ENCODE results near the gene NRXN2.

The NRXN2 gene

DNA sequence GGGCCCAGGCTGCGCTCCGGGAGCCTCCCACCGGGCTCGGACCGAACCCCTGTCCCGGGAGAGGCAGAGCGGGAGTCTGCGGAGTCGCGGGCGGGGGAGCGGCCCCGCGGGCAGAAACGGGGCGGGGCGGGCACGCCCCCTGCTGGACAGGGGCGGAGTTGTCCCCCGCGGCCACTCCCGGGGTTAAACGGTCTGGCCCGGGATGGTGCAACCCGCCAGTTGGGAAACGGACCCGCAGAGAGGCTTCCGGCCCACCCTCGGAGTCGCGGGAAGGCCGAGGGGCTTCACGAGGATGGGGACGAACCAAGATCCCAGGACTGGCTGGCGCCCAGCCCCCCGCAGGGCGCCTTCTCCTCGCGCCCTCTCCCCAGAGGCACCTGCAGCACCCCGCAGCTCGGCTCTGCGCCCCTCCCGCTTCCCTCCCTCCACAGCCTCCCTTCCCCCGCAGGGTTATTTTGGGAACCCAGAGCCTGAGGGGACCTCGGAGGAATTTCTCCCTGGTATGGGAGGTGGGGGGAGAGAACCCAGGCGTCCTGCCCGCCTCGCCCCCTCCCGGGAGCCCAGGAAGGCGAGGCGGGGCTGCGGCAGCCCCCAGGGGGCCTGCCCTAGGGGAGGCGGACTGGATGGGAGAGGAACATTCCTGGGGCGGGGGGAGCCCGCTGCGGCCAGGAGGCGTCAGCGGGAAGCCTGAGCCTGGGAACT is 20.0 kb upstream of the NRXN2 start:
- DNase-seq = peak; percentile 81

DNA sequence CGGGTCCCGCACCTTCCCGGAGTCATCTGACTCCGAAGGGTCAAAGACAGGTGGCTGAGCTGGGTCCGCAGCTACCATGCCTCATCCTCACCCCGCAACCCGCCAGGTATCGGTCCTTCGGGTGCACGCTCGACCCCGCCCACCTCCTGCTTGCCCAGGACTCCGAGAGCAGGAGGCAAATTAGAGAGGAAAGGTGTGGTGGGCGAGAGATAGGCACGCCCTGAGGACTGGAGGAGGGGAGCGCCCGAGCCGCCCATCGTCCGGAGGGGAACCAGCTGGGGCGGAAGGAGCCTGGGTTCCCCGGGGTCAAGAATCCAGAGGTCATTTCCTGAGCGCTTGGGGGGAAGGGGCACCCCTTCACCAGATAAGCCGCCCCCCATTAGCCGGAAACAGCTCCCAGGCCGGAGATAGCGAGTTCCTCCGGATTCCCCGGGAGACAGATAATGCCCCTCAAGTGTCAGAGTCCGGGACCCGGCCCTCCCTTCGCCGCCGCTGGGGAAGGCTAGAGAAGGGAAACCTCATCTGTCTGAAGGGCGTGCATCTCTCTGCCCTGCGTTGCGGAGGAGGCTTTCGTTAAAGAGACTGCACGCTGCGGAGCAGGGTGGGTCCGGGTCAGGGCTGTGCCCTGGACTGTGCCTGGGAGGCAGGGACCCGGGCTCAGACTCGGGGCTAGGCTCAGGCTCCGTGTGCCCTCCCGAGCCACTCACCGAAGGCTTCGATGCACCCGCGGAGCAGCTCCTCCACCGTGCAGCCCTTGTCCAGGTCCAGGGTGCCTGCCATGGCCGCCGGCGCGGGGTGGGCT is 19.3 kb upstream of the NRXN2 start:
- peak; percentile 48 for DNase-seq

DNA sequence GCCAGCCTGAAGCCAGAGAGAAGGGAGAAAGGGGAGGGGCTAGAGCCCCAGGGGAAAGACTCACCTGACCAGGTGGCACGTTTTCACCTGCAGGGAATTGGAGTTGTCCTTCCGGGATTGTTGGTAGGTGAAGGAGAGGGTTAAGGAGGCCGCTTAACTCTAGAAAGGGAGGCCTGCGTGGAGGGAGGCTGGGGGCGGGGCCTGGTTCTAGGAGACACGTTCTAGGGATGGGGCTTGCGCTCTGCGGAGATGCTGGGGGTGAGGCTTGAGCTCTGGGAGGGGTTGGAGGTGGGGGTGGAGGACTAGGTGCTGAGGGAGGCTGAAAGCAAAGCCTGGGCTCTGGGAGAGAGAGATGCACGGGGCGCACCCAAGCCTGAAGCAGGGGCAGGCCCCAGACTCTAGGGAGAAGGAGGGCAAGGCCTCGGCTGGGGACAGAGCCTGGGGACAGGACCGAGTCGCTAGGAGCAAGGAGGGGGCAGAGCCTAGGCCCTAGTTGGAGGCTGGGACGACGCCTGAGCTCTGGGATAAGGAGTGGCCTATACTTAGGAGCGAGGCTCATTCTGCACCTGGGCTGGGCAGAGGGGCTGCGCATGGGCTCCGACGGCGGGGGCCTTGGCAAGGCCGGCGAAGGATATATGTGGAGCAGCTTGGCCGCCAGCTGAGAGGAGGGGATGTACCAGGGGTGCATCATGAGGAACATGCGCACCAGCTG is 18.5 kb upstream of the NRXN2 start:
- DNase-seq = no peak

DNA sequence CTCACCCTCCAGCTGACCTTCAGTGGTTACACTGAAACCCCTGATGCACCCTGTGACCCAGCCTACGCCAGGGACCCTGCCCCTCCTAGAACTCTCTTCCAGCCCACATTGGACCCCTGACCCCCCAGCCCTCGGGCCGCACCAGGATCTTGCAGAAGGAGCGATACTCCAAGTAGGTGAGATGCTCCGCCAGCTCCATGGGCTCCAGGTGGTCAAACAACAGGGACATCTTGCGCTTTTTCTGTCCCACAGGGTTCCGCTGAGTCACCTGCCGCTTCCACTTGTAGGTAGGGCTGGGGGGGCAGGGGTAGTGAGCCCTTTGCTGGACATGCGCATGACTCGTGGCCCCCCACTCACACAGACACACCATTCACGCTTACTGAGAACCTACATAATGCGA is 16.9 kb upstream of the NRXN2 start:
- DNase-seq = no peak

DNA sequence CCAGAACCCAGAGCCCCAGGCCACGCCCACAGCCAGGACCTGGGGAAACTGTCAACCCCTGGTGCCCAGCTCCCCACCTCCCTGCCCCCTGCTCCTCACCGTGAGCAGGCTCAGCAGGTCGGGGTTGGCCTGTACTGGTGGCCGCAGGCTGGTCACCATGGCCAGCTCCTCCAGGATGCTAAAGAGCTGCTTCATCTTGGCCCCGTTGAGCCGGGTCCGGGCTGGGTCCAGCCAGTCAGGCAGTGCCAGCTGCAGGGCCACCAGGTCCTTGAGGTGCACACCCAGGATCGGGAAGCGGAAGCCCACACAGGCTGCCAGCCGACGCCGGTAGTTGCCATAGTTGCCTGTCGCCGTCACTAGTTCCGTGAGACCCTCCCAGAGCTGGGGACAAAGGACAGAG is 13.7 kb upstream of the NRXN2 start:
- DNase-seq = no peak

DNA sequence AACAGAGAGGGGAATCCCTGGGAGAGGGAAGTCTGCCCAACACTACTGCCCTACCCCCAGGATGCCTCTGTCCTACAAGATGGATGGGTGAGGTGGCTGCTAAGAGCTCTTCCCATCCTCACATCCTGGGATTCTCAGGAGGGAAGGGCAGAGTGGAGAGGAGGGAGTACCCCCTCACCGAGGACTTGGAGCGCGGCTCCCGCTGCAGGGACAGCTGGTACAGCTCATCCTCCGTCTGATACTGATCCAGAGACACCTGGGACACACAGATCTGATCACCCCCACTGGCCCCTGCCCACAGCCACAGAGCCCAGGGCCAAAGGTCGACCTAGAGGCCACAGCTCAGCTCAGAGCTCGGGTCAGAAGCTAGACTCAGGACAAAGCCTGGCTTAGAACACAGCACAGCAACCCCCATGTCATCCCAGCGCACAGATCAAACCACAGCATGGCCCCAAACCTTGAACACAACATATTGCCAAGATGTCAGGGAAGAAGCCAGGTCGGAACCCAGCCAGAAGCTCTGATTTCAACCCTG is 12.8 kb upstream of the NRXN2 start:
- DNase-seq = no peak

DNA sequence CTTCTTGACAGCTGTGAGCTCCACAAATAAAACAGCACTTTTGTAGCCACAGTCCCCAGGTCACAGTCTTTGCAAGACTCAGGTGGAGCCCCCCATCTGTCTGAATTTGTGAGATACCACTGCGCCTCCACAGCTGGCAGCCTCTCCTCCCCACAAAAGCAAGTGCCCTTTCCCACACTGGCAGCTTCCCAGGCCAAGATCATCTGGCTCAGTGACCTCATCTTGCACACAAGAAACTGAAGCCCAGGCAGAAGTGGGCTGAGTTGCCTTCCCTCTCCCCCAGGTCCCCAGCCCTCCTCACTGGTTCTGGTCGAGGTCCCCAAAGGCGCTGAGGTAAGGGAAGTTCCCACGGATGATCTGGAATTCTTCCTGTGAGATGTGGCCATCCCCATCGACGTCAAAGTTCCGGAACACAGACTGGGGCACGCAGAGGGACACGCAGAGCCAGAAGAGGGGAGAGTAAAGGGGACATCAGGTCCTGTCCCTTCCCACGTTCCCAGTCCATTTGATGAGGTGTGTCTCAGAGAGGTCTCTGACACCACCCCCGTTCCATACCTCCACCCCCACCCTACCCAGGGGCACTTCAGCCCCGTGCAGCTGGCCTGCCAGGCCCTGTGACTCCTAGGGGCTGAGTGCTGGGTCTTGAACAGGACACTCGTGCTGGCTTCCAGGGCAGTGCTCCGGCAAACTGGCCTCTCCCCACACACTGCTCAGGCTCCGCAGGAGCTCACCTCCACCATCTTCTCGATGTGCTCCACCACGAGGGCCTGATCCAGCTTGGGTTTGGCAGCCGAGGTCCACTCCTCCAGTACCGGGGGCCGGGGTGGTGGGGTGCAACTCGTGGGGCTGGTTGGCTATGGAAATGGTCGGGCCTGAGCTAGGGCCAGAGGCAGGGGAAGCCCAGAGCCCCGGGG is 12.1 kb upstream of the NRXN2 start:
- no peak for DNase-seq

DNA sequence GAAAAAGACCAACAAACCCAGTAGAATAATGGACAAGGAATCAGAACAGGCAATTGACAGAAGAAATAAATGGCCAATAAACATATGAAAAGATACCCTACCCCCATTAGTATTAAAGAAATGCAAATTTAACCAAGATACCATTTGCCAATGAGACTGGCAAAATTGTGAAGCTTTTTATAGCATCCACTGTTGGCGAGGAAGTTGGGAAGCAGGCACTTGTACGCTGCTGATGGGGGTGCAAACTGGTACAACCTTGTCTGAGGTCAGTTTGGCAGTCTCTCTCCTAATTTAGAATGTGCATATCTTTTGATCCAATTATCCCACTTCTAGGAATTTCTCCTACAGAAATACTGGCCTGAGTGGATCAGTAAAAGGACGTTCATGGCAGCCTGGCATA is 8.6 kb upstream of the NRXN2 start:
- DNase-seq = no peak

DNA sequence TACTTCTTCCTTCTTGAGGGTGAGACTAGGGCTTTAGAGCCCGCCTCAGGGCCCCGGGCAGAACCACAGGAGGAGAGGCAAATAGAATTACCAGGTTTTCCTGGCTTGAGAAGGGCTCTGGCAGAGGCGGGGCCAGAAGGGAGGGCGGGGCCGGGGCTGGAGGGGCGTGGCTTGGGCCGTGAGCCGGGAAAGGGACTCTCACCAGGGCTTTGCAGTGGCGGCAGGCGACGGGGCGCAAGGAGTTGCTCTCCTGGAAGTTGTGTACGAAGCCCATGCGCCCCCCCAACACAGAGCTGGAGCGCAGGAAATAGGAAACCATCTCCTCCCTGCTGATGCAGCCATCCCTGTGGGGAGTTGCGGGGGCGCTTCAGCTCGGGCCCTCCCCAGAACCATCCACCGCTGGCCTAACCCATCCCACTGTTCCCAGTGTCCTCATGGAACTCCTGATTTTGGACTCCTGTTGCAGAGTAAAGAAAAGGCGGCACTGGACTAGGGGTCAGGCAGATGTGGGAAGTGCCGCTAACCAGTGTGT is 6.9 kb upstream of the NRXN2 start:
- DNase-seq = peak; percentile 33

DNA sequence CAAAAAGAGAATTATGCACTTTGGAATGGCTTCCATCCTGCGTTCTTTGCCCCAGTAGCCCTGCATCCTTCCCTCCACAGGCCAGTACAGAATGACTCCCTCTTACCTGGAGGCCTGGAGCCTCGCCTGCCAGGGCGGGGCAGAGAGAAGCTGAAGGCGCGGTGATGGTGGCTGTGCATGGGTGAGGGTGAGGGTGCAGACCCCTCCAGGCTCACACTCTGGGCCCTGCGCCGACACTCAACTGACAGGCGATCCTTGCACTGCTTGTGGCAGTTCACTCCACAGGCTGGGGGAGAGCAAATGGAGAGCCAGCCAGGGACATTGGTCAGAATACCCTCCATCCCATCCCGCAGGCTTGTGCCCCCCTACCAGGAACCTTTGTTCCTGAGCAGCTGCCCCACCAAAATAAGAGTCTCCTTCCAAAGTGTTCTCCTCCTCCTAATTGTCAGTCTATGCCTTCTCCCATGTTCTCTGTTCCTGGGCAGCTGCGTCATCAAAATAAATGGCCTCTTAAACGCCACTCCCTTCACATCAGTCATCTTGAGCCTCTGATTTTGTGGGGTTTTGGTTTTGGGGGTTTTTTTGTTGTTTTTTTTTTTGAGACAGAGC is 5.9 kb upstream of the NRXN2 start:
- DNase-seq = no peak

DNA sequence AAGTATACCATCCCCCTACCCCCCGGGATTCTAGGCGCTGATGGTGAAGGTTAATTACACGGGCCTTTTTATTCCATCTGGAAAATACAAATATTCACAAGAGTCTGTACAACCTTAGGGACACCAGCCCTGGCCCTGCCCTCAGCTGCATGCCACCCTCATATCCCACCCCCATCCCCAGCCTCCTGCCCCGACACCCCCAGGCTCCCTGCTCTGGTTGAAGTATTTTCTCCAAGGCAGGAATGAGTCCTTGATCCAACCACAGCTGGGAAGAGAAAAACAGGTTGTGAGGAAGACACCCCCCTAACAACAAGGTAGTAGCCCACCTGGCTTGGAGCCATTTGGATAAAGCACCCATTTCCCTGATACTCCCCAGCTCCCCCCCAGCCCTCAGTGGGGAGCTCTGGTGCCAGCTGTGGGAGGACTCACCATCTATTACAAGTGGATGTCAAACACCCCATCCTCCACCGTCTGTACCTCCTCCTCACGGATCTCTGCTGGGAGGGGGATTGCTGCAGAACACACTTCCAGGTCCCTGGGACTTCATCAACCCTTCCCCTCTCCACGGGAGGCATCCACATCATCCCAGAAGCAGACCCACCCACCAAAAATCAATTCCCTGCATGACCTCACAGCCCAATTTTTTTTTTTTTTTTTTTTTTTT is 4.0 kb upstream of the NRXN2 start:
- DNase-seq = no peak

DNA sequence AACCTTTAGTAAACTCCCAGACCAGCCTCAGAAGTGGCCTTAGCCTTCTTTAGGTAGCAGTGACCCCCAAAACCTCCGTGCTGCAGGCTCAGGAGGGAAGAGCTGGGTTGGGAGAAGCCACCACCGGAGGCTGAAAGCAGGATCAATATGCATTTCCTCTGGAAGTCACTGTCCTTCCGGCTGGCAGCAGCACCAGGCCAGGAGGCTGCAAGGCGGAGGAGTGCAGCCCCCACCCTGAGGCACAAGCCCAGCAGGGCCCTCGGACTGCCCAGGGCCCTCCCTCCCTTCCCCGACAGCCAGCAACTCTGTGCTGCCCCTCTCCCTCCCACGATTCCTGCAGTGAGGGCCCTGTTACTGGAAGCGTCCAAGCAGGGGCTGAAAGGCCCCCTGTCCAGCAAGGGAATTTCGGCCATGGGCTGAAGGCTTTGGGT is 3.2 kb upstream of the NRXN2 start:
- no peak for DNase-seq

DNA sequence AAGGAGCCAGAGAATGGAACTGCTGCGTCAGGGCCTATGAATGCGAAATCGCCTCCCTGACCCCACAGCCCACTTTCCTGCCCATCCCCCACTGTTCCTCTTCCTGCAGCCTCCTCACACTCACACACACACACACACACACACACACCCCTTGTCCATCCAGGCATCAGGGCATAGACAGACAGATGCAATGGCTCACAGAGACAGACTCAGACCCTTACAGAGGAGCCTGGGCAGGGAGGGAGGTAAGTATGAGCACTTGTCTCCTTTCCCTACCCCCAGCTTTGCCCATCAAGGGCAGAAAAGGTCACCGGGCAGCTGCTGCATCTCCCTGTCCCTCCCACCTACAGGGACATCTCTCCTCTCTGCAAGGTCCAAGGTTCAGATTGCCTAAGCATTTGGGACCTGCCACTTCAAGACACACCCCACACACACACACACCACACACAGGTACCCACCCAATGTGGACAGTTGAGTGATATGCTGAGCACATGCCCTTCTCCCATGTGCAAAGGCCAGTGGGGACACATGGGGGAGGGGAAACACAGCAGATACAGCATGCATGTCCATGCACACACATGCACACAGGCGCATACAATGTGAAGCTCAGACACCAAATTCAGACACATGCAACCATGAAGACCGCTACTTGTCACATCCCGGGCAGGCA is 2.0 kb upstream of the NRXN2 start:
- no peak for DNase-seq

DNA sequence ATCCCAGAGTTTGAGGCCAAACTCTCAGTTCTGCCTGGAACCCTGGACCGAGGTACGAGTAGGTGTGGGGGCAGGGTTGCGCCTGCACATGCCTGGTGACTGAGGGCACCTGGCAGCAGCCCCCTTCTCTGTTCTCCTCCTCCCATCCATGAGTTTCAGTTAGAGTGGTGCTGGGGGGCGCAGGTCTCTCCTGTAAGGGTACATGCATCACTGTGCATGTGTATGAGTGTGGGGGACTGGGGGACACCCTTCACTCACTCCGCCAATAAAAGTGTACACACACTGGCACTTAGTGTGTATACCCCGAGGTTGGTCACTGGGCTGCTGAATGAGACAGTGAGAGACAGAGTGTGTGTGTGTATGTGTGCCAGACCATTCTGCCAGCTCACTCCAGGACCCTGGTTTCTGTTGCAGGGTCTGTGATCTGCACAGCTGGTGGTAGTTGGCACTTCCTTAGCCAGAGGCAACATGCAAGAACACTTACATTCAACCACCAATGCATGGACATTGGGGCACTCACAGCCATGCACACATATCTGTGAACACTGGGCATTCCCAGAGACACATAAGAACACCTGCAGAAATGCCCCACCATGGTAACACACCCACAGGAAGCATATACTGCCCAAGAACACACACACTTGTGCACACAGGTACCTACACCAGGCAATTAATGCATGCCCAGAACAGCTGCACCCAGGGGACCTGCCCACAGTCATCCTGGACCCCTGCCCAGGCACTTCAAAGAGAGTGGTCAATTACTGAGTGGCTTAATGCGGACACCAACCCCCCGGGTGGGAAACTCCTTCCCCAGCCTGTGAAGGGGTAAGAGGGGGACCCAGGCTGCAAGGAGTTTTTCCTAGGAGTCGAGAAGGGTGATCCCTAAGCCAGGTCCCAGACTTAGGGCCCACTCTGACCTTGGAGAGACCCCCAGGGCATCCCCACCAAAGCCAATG is 1.2 kb upstream of the NRXN2 start:
- DNase-seq = no peak

DNA sequence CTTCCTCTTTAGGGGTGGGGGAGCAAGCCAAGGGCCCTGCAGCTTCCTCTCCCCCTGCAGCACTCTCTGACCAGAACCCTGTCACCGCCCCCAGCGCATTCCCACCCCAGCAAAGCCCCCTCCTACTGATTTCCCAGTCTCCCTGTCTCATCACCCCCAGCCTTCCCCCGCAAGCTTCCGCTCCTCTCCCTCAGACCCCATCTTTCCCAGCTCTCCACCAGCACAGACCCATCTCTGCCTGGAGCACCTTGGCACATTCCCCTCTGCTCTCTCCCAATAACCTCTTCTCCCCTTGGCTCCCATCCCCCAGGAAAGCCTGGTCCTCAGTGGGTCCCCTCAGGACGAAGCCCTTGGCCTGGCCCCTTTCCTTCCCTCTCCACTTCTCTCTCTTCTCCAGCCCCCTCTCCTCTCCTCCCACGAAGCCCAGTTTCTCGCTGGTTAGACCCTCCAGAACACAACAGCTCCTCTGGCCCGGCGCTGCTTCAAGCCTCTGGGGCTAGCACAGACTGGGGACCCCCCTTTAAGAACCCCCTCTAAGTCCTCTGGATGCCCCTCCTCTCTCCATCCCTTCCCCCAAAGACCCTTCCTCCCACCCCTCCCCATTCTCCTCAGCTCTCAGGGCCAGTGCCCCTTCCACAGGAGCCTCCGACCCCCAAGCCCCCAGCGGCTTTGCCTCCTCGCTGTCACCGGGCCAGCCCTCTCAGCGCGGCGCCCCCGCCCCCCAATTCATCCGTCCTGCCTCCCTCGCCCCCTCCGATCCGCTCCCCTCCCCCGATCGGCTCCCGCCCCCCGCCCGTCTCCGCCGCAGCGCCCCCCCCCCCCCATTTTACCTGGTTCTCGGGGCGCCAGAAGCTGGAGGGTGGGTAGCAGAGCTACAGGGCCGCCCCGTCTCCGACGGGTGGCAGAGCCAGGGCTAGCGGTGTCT is 594 bp downstream of the NRXN2 start:
- DNase-seq = no peak

DNA sequence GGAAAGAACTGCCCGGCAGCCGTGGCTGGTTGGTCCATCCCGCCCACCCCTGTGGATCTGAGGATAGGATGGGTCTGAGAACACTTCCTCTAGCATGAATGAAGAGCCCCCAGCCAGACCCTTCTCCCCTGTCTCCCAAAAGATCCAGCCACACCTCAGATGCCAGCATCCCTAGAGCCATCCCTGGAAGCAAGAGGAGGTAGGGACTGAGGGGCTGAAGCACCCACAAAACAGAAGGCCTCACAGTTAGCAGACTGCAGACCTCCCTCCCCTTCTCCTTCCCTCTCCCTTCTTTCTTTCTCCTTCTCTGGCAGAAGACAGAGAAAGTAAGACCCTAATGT is 1.7 kb downstream of the NRXN2 start:
- no peak for DNase-seq

DNA sequence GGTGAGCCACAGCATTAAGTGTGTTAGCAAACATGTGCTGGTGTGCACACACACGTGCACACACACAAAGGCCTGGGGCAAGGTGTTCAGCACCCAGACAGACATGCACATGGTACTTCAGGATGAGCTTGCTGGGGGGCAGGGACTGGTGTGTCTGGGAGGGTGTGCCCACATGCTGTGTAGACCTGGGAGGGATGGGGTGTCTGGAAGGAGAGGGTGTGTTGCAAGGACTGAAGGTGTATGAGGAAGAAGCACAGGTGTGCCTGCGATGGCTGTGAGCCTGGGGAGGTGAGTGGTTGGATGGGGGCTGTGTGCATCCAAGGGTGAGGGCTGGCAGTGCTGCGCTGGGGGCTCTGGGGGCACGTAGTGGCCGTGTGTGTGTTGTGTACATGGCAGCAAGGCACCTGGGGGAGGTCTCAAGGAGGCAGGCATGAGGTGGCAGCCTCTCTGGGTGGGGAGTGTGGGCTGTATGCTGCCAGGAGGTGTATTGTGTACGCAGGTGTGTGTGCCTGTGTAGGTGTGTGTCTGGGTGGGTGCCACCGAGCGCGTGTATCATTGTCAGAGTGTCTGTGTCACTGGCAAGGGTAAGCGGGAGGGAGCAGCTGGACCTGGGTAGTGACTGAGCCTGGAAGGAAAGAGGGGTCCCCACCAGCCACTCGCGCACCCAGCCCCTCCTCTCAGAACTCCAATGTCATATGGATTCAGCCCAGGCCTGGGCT is 2.2 kb downstream of the NRXN2 start:
- no peak for DNase-seq

DNA sequence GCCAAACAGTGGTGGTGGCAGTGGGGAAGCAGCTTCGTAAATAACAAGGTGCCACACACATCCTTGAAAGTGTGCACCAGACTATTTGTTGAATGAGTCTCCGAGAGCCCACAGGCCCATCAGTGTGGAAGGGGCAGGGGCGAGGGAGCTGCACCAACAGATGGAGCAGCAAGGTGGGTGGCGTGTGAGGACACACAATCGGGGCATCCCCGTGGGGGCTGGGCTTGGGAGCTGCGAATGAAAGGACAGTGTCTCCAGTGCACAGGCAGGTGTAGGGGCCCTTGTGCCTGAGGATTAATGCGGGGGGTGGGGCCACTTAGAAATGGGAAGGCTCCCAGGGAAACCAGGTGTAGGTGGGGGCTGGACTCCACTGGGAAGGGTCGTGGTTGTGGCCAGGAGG is 2.8 kb downstream of the NRXN2 start:
- DNase-seq = no peak

All from CD4-positive, alpha-beta T cell treated with Interleukin-17A for 4 hours (primary cell).